HepG2 (cell line): ENCODE results near the gene RASGRP1. TPM values are rescaled to one million over a fixed set of nuclear protein-coding genes. Genes with fewer than 3 reads are reported as not detected.

Experiments
- ATAC-seq: fragments of 200-7000 bp; cut with Tn5 transposase; 3 replicates; pipeline ENCODE4 v1.9.1; 2020; ENCODE audit warnings: mild to moderate bottlenecking, moderate library complexity
- BruUV-seq: library from RNA; stranded (reverse); fragments of 400-500 nt; replicated peaks from 2 replicates; lab custom pipeline; 2021; lab: Mats Ljungman, UMichigan
- CTCF ChIA-PET: fragments of 300-600 bp; formaldehyde crosslinking; extraction: SDS; loops from one replicate; lab custom pipeline; 2021; ENCODE audit warnings: low total read pairs, inconsistent platforms, low intra/inter-chr PET ratio; lab: Yijun Ruan, JAX
- POLR2A ChIA-PET: fragments of 350-600 bp; sonication (Branson Sonifier 250); formaldehyde crosslinking; loops from one replicate; lab custom pipeline; 2020; ENCODE audit warnings: antibody characterized with exemption, inconsistent platforms; lab: Yijun Ruan, JAX
- DNase-seq: peaks from one replicate; pipeline ENCODE4 v3.0.0-alpha.2; 2015; ENCODE audit warnings: low spot score
- FAIRE-seq: peaks from 3 replicates; lab custom pipeline; 2011; peaks lifted over from hg19 to GRCh38; lab: Jason Lieb, UNC
- H2AFZ ChIP-seq: one replicate; pipeline ENCODE4 v1.6.1; 2011; ENCODE audit warnings: low read length, inconsistent platforms
- H3K27ac ChIP-seq: fragments of 300-600 bp; 3 replicates; pipeline ENCODE4 v1.8.0; 2011; ENCODE audit warnings: mixed run types, mild to moderate bottlenecking, mixed read lengths, low read length, inconsistent platforms; ENCODE audit not compliant: insufficient read depth; ENCODE audit errors: extremely low read length
- H3K27me3 ChIP-seq, 2 experiments: fragments of 200-600 bp in 1 of 2; 2 replicates in 1 of 2; 3 replicates in 1 of 2; pipeline versions ENCODE4 v1.6.0 to v1.8.0; 2011; ENCODE audit warnings: low read length in 2 of 2, mild to moderate bottlenecking in 2 of 2, moderate library complexity in 2 of 2, inconsistent platforms in 1 of 2; ENCODE audit not compliant: insufficient read depth in 2 of 2, control insufficient read depth in 1 of 2
- H3K36me3 ChIP-seq, 2 experiments: fragments of 200-600 bp in 1 of 2; replicated peaks in 1 of 2; 2 replicates in 1 of 2; 3 replicates in 1 of 2; pipeline versions ENCODE4 v1.5.1 to v1.8.0; 2011; ENCODE audit warnings: low read length in 2 of 2, inconsistent platforms in 1 of 2; ENCODE audit not compliant: insufficient read depth in 2 of 2, control insufficient read depth in 1 of 2
- H3K4me1 ChIP-seq: 2 replicates; pipeline ENCODE4 v1.5.1; 2012; ENCODE audit warnings: low read length, inconsistent platforms; ENCODE audit not compliant: insufficient read depth
- H3K4me2 ChIP-seq: 2 replicates; pipeline ENCODE4 v1.6.0; 2011; ENCODE audit warnings: low read depth, low read length, inconsistent platforms
- H3K4me3 ChIP-seq, 3 experiments: fragments of 200-600 bp in 1 of 3; sonication (generic), shearing (Covaris generic) in 1 of 3; replicated peaks in 1 of 3; 2 replicates each; pipeline ENCODE4 v1.5.1; 2011 to 2016; ENCODE audit warnings: low read length in 3 of 3, inconsistent platforms in 2 of 3, low read depth in 2 of 3, mild to moderate bottlenecking in 2 of 3, control low read depth in 1 of 3, mixed read lengths in 1 of 3; ENCODE audit not compliant: insufficient read depth in 1 of 3
- H3K79me2 ChIP-seq: one replicate; pipeline ENCODE4 v1.6.1; 2011; ENCODE audit warnings: low read length, inconsistent platforms; ENCODE audit not compliant: insufficient read depth
- H3K9ac ChIP-seq: 2 replicates; pipeline ENCODE4 v1.6.0; 2011; ENCODE audit warnings: mild to moderate bottlenecking, low read depth, low read length, inconsistent platforms; ENCODE audit not compliant: insufficient read depth
- H3K9me3 ChIP-seq: 2 replicates; pipeline ENCODE4 v1.5.1; 2012; ENCODE audit warnings: mild to moderate bottlenecking, low read length
- H4K20me1 ChIP-seq: 2 replicates; pipeline ENCODE4 v1.6.0; 2011; ENCODE audit warnings: inconsistent platforms, mild to moderate bottlenecking, low read length, moderate library complexity; ENCODE audit not compliant: insufficient read depth
- KLF15 ChIP-seq: sonication (generic); formaldehyde crosslinking; IDR thresholded peaks from 2 replicates; pipeline ENCODE4 v1.8.1; 2023; ENCODE audit warnings: borderline replicate concordance, mild to moderate bottlenecking, inconsistent platforms, missing genetic modification reagents, mixed read lengths
- MAFF ChIP-seq: IDR thresholded peaks from 2 replicates; pipeline ENCODE4 v1.6.1; 2011; ENCODE audit warnings: low read depth, low read length, improper control_type of control experiment
- PREB ChIP-seq: sonication (generic); formaldehyde crosslinking; IDR thresholded peaks from 2 replicates; pipeline ENCODE4 v1.4.0; 2020; ENCODE audit warnings: missing genetic modification reagents
- SOX5 ChIP-seq: IDR thresholded peaks from 2 replicates; pipeline ENCODE4 v1.6.1; 2016; ENCODE audit warnings: borderline replicate concordance
- YEATS2 ChIP-seq: sonication (generic); formaldehyde crosslinking; IDR thresholded peaks from 2 replicates; pipeline ENCODE4 v1.4.0; 2020; ENCODE audit warnings: missing genetic modification reagents, borderline replicate concordance
- ZMAT3 ChIP-seq: sonication (generic); formaldehyde crosslinking; conservative IDR thresholded peaks from 2 replicates; pipeline ENCODE4 v1.7.0; 2021; ENCODE audit warnings: missing genetic modification reagents
- ZNF382 ChIP-seq: sonication (generic); formaldehyde crosslinking; IDR thresholded peaks from 2 replicates; pipeline ENCODE4 v1.5.0; 2020; ENCODE audit warnings: missing genetic modification reagents, mild to moderate bottlenecking, borderline replicate concordance
- ZSCAN25 ChIP-seq: sonication (generic); formaldehyde crosslinking; IDR thresholded peaks from 2 replicates; pipeline ENCODE4 v1.8.0; 2022; ENCODE audit warnings: mild to moderate bottlenecking, missing genetic modification reagents
- WGBS: methylation state at CpG from one replicate; pipeline ENCODE4 v1.1.6; 2017; ENCODE audit warnings: low lambda C conversion rate; 5-methylcytosine and 5-hydroxymethylcytosine counted together
- in situ Hi-C: cut with HindIII; loops from 2 replicates; pipeline ENCODE4 v1.10.0; 2017; ENCODE audit warnings: low pct_unique_long_range_greater_than_20kb; ENCODE audit not compliant: extremely low pct_ligation_motif_present
- intact Hi-C: fragments of 100-400 bp; cut with micrococcal nuclease; formaldehyde crosslinking; loops from one replicate; pipeline ENCODE4 v1.10.0; 2022; ENCODE audit not compliant: unreplicated experiment
- polyA plus RNA-seq, 8 experiments: library from polyadenylated mRNA; depleted of rRNA in 3 of 8; stranded (reverse) in 7 of 8; unstranded in 1 of 8; fragments of >200 nt; fragmentation: Illumina TruSeq in 4 of 8; extraction: Trizol in 4 of 8; gene quantifications; 2 replicates each; pipeline versions ENCODE4 v1.2.1 to v1.2.3, GENCODE V29; 2011 to 2016; ENCODE audit warnings: low read depth in 4 of 8, missing spikeins in 1 of 8, mixed read lengths in 1 of 8; ENCODE audit not compliant: insufficient read depth in 1 of 8
- total RNA-seq, 5 experiments: library from RNA; depleted of rRNA; stranded (reverse); fragments of >200 nt; fragmentation: Illumina TruSeq; extraction: Trizol; gene quantifications; 2 replicates each; pipeline ENCODE4 v1.2.3, GENCODE V29; 2016; ENCODE audit warnings: low read depth in 1 of 5

RASGRP1 gene
- total and polyA plus RNA-seq, 2 of the 13 experiments (the other 11 are each of a cell fraction or from before 2014, with no cell fraction given), result 0.07 TPM; not detected in 1

DNA sequence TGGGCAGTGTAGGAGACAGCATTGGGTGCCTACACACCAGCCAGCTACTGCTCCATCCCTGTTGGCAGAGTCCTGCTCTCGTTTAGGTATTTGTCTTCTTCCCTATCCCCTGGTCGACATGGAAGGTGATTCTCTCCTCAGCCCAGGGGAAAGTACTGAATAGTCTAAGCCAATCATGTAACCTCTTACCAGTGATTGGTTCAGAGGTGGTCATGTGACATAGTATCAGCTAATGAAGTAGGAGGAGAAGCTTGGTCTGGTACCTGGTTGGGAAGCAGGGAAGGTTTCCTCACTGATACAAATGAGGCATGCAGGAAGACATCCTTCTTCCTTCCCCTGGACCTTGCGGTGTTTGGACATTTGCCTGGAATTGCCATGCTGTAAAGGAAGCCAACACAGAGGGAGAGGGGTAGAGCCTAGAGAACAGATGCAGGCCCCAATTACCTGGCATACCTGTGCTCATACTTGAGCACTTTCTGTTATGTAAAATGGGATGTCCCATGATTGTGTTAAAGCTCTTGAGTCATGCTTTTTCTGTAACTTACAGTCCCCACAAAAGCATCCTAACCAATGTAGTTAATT, 32.7 kb upstream of the RASGRP1 start:
- Histone ChIP-seq H3K4me1 (no peaks in the 10 kb centered on the region), H4K20me1 (no peaks in the 10 kb centered on the region), H3K9me3 (no peaks in the 10 kb centered on the region), H2AFZ (no peak overlapping the region), H3K27me3 (peaks cover 0 to 3% of the 10 kb centered on the region in 2 experiments; a peak in 2 of 5 replicates), H3K9ac (no peak overlapping the region), H3K4me2 (no peak overlapping the region), H3K36me3 (no peaks in the 10 kb centered on the region), H3K79me2 (no peaks in the 10 kb centered on the region), H3K27ac (no peak overlapping the region), H3K4me3 (no peak overlapping the region)
- in situ Hi-C loops, result no loop called here
- ChIA-PET CTCF (no interaction called here), POLR2A (no interaction called here)
- intact Hi-C loops, result no loop called here
- TF ChIP-seq ZMAT3 (CRISPR knock-in tag) (no peak), KLF15 (CRISPR knock-in tag) (no peak), YEATS2 (CRISPR knock-in tag) (no peak), PREB (CRISPR knock-in tag) (no peak), MAFF (no peak)
- 20% methylated on average over 3 of the region's 3 CpGs for WGBS
- DNase-seq (no peak), ATAC-seq (no peak), FAIRE-seq (no peak)
- no TSS peak for BruUV-seq

DNA sequence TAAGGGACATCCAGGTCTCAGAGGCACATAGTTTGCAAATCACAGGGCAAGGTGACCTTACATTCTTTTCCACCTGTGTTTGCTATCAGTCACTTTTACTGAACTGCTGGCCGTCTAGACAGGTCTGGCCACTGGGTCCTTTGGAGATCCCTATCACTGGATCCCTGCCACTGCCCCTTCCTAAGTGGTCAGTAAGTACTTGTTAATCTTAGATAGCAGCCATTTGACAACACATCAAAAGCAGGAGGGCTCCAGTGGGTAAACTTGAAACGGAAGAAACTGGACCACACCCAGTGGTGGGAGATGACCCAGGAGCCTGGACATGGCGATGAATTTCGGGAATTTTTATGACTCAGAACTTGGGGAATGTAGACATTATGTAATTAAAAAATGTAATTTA, 28.9 kb upstream of the RASGRP1 start:
- H3K9ac ChIP-seq, result no peak overlapping the region
- no peaks in the 10 kb centered on the region for H3K36me3 ChIP-seq
- POLR2A ChIA-PET, result no interaction called here
- ATAC-seq (no peak), DNase-seq (no peak), FAIRE-seq (no peak)
- in situ Hi-C loops (no loop called here), intact Hi-C loops (loop anchor here (1.0 kb wide), 1 partner anchor 16 kb away; no protein-coding TSS in a partner anchor)
- no peak overlapping the region for H3K4me3 ChIP-seq
- BruUV-seq, result no TSS peak
- no peaks in the 10 kb centered on the region for H3K79me2 ChIP-seq
- H3K9me3 ChIP-seq, result no peaks in the 10 kb centered on the region
- TF ChIP-seq ZSCAN25 (CRISPR knock-in tag), result no peak
- TF ChIP-seq ZNF382, result no peak
- TF ChIP-seq SOX5 (CRISPR knock-in tag), result no peak
- H4K20me1 ChIP-seq, result no peaks in the 10 kb centered on the region; the same call in 1 of the 2 replicates
- H3K27ac ChIP-seq, result no peak overlapping the region
- WGBS, result 7% methylated on average over 4 of the region's 4 CpGs
- no peak overlapping the region for H2AFZ ChIP-seq
- H3K4me1 ChIP-seq, result no peaks in the 10 kb centered on the region
- peaks cover 0 to 6% of the 10 kb centered on the region in 2 experiments; a peak in 2 of 5 replicates for H3K27me3 ChIP-seq
- CTCF ChIA-PET, result no interaction called here
- H3K4me2 ChIP-seq, result no peak overlapping the region
